H9 (cell line): Measurements from ENCODE around the gene TET2. TPM values are rescaled to one million over a fixed set of nuclear protein-coding genes. Genes with fewer than 3 reads are reported as not detected.

Experiments
- DNase-seq: peaks from one replicate; pipeline ENCODE4 v3.0.0-alpha.2; 2017
- H2AFZ ChIP-seq: one replicate; pipeline ENCODE4 v1.6.1; 2013; ENCODE audit warnings: mild to moderate bottlenecking, low read length, control low read depth, moderate library complexity
- H2AK5ac ChIP-seq: 2 replicates; pipeline ENCODE4 v1.6.1; 2013; ENCODE audit warnings: low read length, control low read depth, mixed read lengths; ENCODE audit not compliant: insufficient read length
- H2BK120ac ChIP-seq: one replicate; pipeline ENCODE4 v1.6.1; 2013; ENCODE audit warnings: low read depth, mild to moderate bottlenecking, low read length, control low read depth, inconsistent platforms; ENCODE audit not compliant: poor library complexity, severe bottlenecking
- H2BK12ac ChIP-seq: 2 replicates; pipeline ENCODE4 v1.6.1; 2013; ENCODE audit warnings: low read length, control low read depth, mixed read lengths, low read depth; ENCODE audit not compliant: insufficient read length
- H2BK15ac ChIP-seq: 2 replicates; pipeline ENCODE4 v1.6.1; 2013; ENCODE audit warnings: low read depth, low read length, control low read depth
- H2BK20ac ChIP-seq: one replicate; pipeline ENCODE4 v1.6.1; 2013; ENCODE audit warnings: low read depth, mild to moderate bottlenecking, low read length, control low read depth, inconsistent platforms; ENCODE audit not compliant: poor library complexity, severe bottlenecking
- H2BK5ac ChIP-seq: 2 replicates; pipeline ENCODE4 v1.6.1; 2013; ENCODE audit warnings: low read length, control low read depth, mixed read lengths; ENCODE audit not compliant: insufficient read length
- H3K14ac ChIP-seq: 2 replicates; pipeline ENCODE4 v1.6.1; 2013; ENCODE audit warnings: low read length, control low read depth; ENCODE audit not compliant: insufficient read depth
- H3K18ac ChIP-seq: 2 replicates; pipeline ENCODE4 v1.6.1; 2013; ENCODE audit warnings: low read depth, mild to moderate bottlenecking, mixed read lengths, low read length, control low read depth; ENCODE audit not compliant: insufficient read length
- H3K23ac ChIP-seq: 2 replicates; pipeline ENCODE4 v1.6.1; 2013; ENCODE audit warnings: low read length, control low read depth, mixed read lengths, low read depth; ENCODE audit not compliant: insufficient read length
- H3K23me2 ChIP-seq: 2 replicates; pipeline ENCODE4 v1.6.1; 2013; ENCODE audit warnings: low read depth, mild to moderate bottlenecking, mixed read lengths, low read length, control low read depth; ENCODE audit not compliant: insufficient read length, poor library complexity, severe bottlenecking
- H3K27ac ChIP-seq: 2 replicates; pipeline ENCODE4 v1.5.1; 2013; ENCODE audit warnings: low read length, control low read depth, mixed read lengths, low read depth; ENCODE audit not compliant: insufficient read length
- H3K27me3 ChIP-seq: 2 replicates; pipeline ENCODE4 v1.6.1; 2013; ENCODE audit warnings: low read length, control low read depth, inconsistent platforms; ENCODE audit not compliant: insufficient read depth
- H3K4ac ChIP-seq: 2 replicates; pipeline ENCODE4 v1.6.1; 2013; ENCODE audit warnings: low read depth, mild to moderate bottlenecking, control low read depth, inconsistent platforms, low read length, moderate library complexity
- H3K4me1 ChIP-seq: 2 replicates; pipeline ENCODE4 v1.6.1; 2013; ENCODE audit warnings: low read length, control low read depth, inconsistent platforms; ENCODE audit not compliant: insufficient read depth
- H3K4me2 ChIP-seq: 2 replicates; pipeline ENCODE4 v1.6.1; 2013; ENCODE audit warnings: low read length, control low read depth, mixed read lengths; ENCODE audit not compliant: insufficient read length, insufficient read depth
- H3K56ac ChIP-seq: 2 replicates; pipeline ENCODE4 v1.6.1; 2013; ENCODE audit warnings: low read depth, mild to moderate bottlenecking, mixed read lengths, low read length, control low read depth; ENCODE audit not compliant: insufficient read length
- H3K79me1 ChIP-seq: 2 replicates; pipeline ENCODE4 v1.6.1; 2013; ENCODE audit warnings: low read depth, mild to moderate bottlenecking, moderate library complexity, low read length, control low read depth, inconsistent platforms; ENCODE audit not compliant: insufficient read depth, poor library complexity, severe bottlenecking
- H3K79me2 ChIP-seq: 2 replicates; pipeline ENCODE4 v1.6.1; 2013; ENCODE audit warnings: low read length, control low read depth, inconsistent platforms; ENCODE audit not compliant: insufficient read depth
- H3K9ac ChIP-seq: 2 replicates; pipeline ENCODE4 v1.6.1; 2013; ENCODE audit warnings: low read length, control low read depth, mixed read lengths; ENCODE audit not compliant: insufficient read length; ENCODE audit errors: extremely low read depth
- H3K9me3 ChIP-seq: one replicate; pipeline ENCODE4 v1.6.1; 2013; ENCODE audit warnings: low read depth, low read length, inconsistent platforms; ENCODE audit not compliant: control insufficient read depth
- H3T11ph ChIP-seq: one replicate; pipeline ENCODE4 v1.6.1; 2013; ENCODE audit warnings: mild to moderate bottlenecking, low read length, control low read depth, inconsistent platforms
- H4K20me1 ChIP-seq: one replicate; pipeline ENCODE4 v1.6.1; 2013; ENCODE audit not compliant: control insufficient read depth, insufficient read length, insufficient read depth
- H4K5ac ChIP-seq: 2 replicates; pipeline ENCODE4 v1.6.1; 2013; ENCODE audit warnings: low read depth, mild to moderate bottlenecking, mixed read lengths, low read length, control low read depth; ENCODE audit not compliant: insufficient read length
- H4K8ac ChIP-seq: replicated peaks from 2 replicates; pipeline ENCODE4 v1.6.1; 2013; ENCODE audit warnings: low read length, control low read depth, mixed read lengths, low read depth; ENCODE audit not compliant: insufficient read length
- H4K91ac ChIP-seq: 2 replicates; pipeline ENCODE4 v1.6.1; 2013; ENCODE audit warnings: low read depth, mild to moderate bottlenecking, moderate library complexity, mixed read lengths, low read length, control low read depth; ENCODE audit not compliant: insufficient read length
- H3K27ac Mint-ChIP-seq, 3 experiments: 2 replicates in 2 of 3; 3 replicates in 1 of 3; pipeline ENCODE4 v1.8.0; 2020 to 2021; ENCODE audit warnings: mixed read lengths in 3 of 3, mild to moderate bottlenecking in 1 of 3, moderate library complexity in 1 of 3
- H3K27me3 Mint-ChIP-seq: 2 replicates; pipeline ENCODE4 v1.8.0; 2021; ENCODE audit warnings: low read depth, mild to moderate bottlenecking, moderate library complexity, mixed read lengths
- H3K36me3 Mint-ChIP-seq, 3 experiments: 2 replicates in 2 of 3; 3 replicates in 1 of 3; pipeline ENCODE4 v1.8.0; 2020 to 2021; ENCODE audit warnings: low read depth in 3 of 3, mixed read lengths in 3 of 3; ENCODE audit not compliant: insufficient read depth in 1 of 3
- H3K4me1 Mint-ChIP-seq, 2 experiments: 2 replicates each; pipeline ENCODE4 v1.8.0; 2020; ENCODE audit warnings: mixed read lengths in 2 of 2
- H3K4me3 Mint-ChIP-seq, 2 experiments: 2 replicates in 1 of 2; 3 replicates in 1 of 2; pipeline ENCODE4 v1.8.0; 2020 to 2021; ENCODE audit warnings: mild to moderate bottlenecking in 2 of 2, mixed read lengths in 2 of 2, moderate library complexity in 1 of 2
- H3K9me3 Mint-ChIP-seq, 2 experiments: 2 replicates in 1 of 2; 3 replicates in 1 of 2; pipeline ENCODE4 v1.8.0; 2020; ENCODE audit warnings: mild to moderate bottlenecking in 2 of 2, mixed read lengths in 2 of 2, moderate library complexity in 1 of 2
- CTCF ChIP-seq: fragments of 200-600 bp; sonication (generic); conservative IDR thresholded peaks from 3 replicates; pipeline ENCODE4 v1.8.0; 2021; ENCODE audit warnings: antibody characterized with exemption, mild to moderate bottlenecking
- WGBS: extraction: QIAGEN DNeasy Blood & Tissue Kit; methylation state at CpG from one replicate; pipeline ENCODE4 v1.1.7; 2013; ENCODE audit warnings: missing lambda C conversion rate, low lambda C conversion rate, mixed read lengths; ENCODE audit not compliant: insufficient read length; ENCODE audit errors: extremely low coverage; 5-methylcytosine and 5-hydroxymethylcytosine counted together
- total RNA-seq: library from RNA; stranded (reverse); gene quantifications from 2 replicates; pipeline ENCODE4 v1.2.1, GENCODE V29; 2021

The TET2 gene
- total RNA-seq, 1 experiment from 2014 or later, result 3.1 TPM

GRCh38 chr4:105129286-105130040, 17.2 kb upstream of the TET2 start:
- H2AFZ ChIP-seq, result no peak overlapping the region
- H3K4me3 Mint-ChIP-seq, result no peak overlapping the region
- no peak overlapping the region for H3K4me2 ChIP-seq

More at GRCh38 chr4:105129286-105130040, 17.2 kb upstream of the TET2 start:
- Histone ChIP-seq H3K4ac (no peak overlapping the region), H2BK15ac (no peak overlapping the region), H2BK20ac (no peak overlapping the region), H4K8ac (no peak overlapping the region), H2BK120ac (no peak overlapping the region), H3K9ac (no peak overlapping the region), H3K79me2 (no peaks in the 10 kb centered on the region), H2AK5ac (no peak overlapping the region), H3K79me1 (no peaks in the 10 kb centered on the region), H4K5ac (no peak overlapping the region), H2BK5ac (no peak overlapping the region), H4K91ac (no peak overlapping the region), H3K23me2 (no peaks in the 10 kb centered on the region), H2BK12ac (no peak overlapping the region), H3K23ac (no peak overlapping the region), H3K4me1 (no peaks in the 10 kb centered on the region), H3K9me3 (no peaks in the 10 kb centered on the region), H3K18ac (no peak overlapping the region), H3K27me3 (no peaks in the 10 kb centered on the region), H3K56ac (no peak overlapping the region), H3T11ph (no peak overlapping the region), H3K27ac (no peak overlapping the region), H3K14ac (no peak overlapping the region), H4K20me1 (no peaks in the 10 kb centered on the region)
- Mint-ChIP-seq H3K27me3 (peaks cover 24% of the 10 kb centered on the region), H3K27ac (no peak overlapping the region), H3K4me1 (no peaks in the 10 kb centered on the region), H3K9me3 (no peaks in the 10 kb centered on the region), H3K36me3 (no peaks in the 10 kb centered on the region)
- TF ChIP-seq CTCF, result no peak
- no CpG with 5 or more reads among the region's 5 CpGs for WGBS
- no peak for DNase-seq
